OCI-LY3 (cell line): ENCODE data around the gene MED12L.

ENCODE experiments used
- CTCF ChIP-seq: fragments of 200-600, 300-600 bp; sonication (generic); IDR thresholded peaks from 2 replicates; pipeline ENCODE4 v1.5.1; 2014; ENCODE audit warnings: antibody characterized with exemption, low read length, low read depth
- EZH2phosphoT487 ChIP-seq: fragments of 200-600 bp; shearing (Covaris generic); IDR thresholded peaks from 2 replicates; pipeline ENCODE4 v1.6.1; 2018; ENCODE audit warnings: antibody characterized with exemption, mixed run types, low read depth

GRCh38 chr3:151452368-151452767, 366.9 kb downstream of the MED12L start:
- TF ChIP-seq EZH2phosphoT487 (no peak), CTCF (no peak)
